HepG2 (cell line): Measurements from ENCODE around the gene ATP6V0A1. TPM values are rescaled to one million over a fixed set of nuclear protein-coding genes. Genes with fewer than 3 reads are reported as not detected.

Source experiments
- ZNF296 ChIP-seq: sonication (generic); formaldehyde crosslinking; conservative IDR thresholded peaks from 2 replicates; pipeline ENCODE4 v1.5.0; 2020; ENCODE audit warnings: mild to moderate bottlenecking, missing genetic modification reagents
- ZNF350 ChIP-seq: sonication (generic); formaldehyde crosslinking; IDR thresholded peaks from 2 replicates; pipeline ENCODE4 v1.4.0; 2020; ENCODE audit warnings: mild to moderate bottlenecking, low read depth, missing genetic modification reagents, borderline replicate concordance
- ZNF430 ChIP-seq: sonication (generic); formaldehyde crosslinking; IDR thresholded peaks from 2 replicates; pipeline ENCODE4 v1.9.0; 2021; ENCODE audit warnings: mild to moderate bottlenecking, missing genetic modification reagents
- ZNF546 ChIP-seq: sonication (generic); formaldehyde crosslinking; conservative IDR thresholded peaks from 2 replicates; pipeline ENCODE4 v1.8.1; 2023; ENCODE audit warnings: mild to moderate bottlenecking, missing genetic modification reagents
- ZSCAN20 ChIP-seq: sonication (generic); formaldehyde crosslinking; IDR thresholded peaks from 2 replicates; pipeline ENCODE4 v1.4.0; 2020; ENCODE audit warnings: missing genetic modification reagents, mild to moderate bottlenecking, borderline replicate concordance
- polyA plus RNA-seq, 8 experiments: library from polyadenylated mRNA; depleted of rRNA in 3 of 8; stranded (reverse) in 7 of 8; unstranded in 1 of 8; fragments of >200 nt; fragmentation: Illumina TruSeq in 4 of 8; extraction: Trizol in 4 of 8; gene quantifications; 2 replicates each; pipeline versions ENCODE4 v1.2.1 to v1.2.3, GENCODE V29; 2011 to 2016; ENCODE audit warnings: low read depth in 4 of 8, missing spikeins in 1 of 8, mixed read lengths in 1 of 8; ENCODE audit not compliant: insufficient read depth in 1 of 8
- total RNA-seq, 5 experiments: library from RNA; depleted of rRNA; stranded (reverse); fragments of >200 nt; fragmentation: Illumina TruSeq; extraction: Trizol; gene quantifications; 2 replicates each; pipeline ENCODE4 v1.2.3, GENCODE V29; 2016; ENCODE audit warnings: low read depth in 1 of 5
- TF ChIP-seq, protein P1 (sequence below): sonication (generic); formaldehyde crosslinking; IDR thresholded peaks from one replicate; pipeline ENCODE4 v1.5.1; 2020; ENCODE audit warnings: mild to moderate bottlenecking, missing genetic modification reagents; ENCODE audit errors: not compliant biosample characterization
- TF ChIP-seq, protein P2 (sequence below): IDR thresholded peaks from 2 replicates; pipeline ENCODE4 v1.6.1; 2018; ENCODE audit warnings: missing genetic modification reagents, mild to moderate bottlenecking, missing compliant biosample characterization
- TF ChIP-seq, protein P3 (sequence below): sonication (generic); formaldehyde crosslinking; IDR thresholded peaks from 2 replicates; pipeline ENCODE4 v1.8.0; 2022; ENCODE audit warnings: missing genetic modification reagents, mild to moderate bottlenecking, borderline replicate concordance
- TF ChIP-seq, protein P4 (sequence below): sonication (generic); formaldehyde crosslinking; IDR thresholded peaks from 2 replicates; pipeline ENCODE4 v1.9.0; 2022; ENCODE audit warnings: missing genetic modification reagents, mild to moderate bottlenecking, borderline replicate concordance
- TF ChIP-seq, protein P5 (sequence below): sonication (generic); formaldehyde crosslinking; IDR thresholded peaks from 2 replicates; pipeline ENCODE4 v1.4.0; 2020; ENCODE audit warnings: missing genetic modification reagents

Gene ATP6V0A1
- total and polyA plus RNA-seq, 2 of the 13 experiments (the other 11 are each of a cell fraction or from before 2014, with no cell fraction given) = 27.9 to 54.1 TPM

DNA sequence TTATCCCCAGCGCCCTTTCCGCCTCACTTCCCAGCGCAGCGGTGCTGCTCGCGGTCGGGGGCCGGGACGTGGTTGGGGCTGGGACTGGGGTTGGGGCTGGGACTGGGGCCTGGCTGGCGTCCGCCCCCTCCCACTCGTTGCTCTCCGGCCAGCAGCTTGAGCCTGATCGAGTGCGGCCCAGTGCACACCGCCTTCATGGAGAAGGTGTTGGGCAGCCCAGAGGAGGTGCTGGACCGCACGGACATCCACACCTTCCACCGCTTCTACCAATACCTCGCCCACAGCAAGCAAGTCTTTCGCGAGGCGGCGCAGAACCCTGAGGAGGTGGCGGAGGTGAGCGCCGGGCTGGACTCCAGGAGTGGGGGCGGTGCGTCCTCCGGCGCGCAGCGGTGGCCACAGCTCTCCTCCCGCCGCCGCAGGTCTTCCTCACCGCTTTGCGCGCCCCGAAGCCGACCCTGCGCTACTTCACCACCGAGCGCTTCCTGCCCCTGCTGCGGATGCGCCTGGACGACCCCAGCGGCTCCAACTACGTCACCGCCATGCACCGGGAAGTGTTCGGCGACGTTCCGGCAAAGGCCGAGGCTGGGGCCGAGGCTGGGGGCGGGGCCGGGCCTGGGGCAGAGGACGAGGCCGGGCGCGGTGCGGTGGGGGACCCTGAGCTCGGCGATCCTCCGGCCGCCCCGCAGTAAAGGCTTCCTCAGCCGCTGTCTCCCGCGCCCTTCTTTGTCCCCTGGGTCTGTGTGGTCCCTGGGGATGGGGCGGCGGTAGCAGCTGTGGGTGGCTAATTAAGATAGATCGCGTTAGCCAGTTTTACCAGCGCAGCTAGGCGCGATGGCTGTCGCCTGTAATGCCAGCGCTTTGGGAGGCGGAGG, 95.8 kb downstream of the ATP6V0A1 start (continued):
- TF ChIP-seq, protein P1, sequence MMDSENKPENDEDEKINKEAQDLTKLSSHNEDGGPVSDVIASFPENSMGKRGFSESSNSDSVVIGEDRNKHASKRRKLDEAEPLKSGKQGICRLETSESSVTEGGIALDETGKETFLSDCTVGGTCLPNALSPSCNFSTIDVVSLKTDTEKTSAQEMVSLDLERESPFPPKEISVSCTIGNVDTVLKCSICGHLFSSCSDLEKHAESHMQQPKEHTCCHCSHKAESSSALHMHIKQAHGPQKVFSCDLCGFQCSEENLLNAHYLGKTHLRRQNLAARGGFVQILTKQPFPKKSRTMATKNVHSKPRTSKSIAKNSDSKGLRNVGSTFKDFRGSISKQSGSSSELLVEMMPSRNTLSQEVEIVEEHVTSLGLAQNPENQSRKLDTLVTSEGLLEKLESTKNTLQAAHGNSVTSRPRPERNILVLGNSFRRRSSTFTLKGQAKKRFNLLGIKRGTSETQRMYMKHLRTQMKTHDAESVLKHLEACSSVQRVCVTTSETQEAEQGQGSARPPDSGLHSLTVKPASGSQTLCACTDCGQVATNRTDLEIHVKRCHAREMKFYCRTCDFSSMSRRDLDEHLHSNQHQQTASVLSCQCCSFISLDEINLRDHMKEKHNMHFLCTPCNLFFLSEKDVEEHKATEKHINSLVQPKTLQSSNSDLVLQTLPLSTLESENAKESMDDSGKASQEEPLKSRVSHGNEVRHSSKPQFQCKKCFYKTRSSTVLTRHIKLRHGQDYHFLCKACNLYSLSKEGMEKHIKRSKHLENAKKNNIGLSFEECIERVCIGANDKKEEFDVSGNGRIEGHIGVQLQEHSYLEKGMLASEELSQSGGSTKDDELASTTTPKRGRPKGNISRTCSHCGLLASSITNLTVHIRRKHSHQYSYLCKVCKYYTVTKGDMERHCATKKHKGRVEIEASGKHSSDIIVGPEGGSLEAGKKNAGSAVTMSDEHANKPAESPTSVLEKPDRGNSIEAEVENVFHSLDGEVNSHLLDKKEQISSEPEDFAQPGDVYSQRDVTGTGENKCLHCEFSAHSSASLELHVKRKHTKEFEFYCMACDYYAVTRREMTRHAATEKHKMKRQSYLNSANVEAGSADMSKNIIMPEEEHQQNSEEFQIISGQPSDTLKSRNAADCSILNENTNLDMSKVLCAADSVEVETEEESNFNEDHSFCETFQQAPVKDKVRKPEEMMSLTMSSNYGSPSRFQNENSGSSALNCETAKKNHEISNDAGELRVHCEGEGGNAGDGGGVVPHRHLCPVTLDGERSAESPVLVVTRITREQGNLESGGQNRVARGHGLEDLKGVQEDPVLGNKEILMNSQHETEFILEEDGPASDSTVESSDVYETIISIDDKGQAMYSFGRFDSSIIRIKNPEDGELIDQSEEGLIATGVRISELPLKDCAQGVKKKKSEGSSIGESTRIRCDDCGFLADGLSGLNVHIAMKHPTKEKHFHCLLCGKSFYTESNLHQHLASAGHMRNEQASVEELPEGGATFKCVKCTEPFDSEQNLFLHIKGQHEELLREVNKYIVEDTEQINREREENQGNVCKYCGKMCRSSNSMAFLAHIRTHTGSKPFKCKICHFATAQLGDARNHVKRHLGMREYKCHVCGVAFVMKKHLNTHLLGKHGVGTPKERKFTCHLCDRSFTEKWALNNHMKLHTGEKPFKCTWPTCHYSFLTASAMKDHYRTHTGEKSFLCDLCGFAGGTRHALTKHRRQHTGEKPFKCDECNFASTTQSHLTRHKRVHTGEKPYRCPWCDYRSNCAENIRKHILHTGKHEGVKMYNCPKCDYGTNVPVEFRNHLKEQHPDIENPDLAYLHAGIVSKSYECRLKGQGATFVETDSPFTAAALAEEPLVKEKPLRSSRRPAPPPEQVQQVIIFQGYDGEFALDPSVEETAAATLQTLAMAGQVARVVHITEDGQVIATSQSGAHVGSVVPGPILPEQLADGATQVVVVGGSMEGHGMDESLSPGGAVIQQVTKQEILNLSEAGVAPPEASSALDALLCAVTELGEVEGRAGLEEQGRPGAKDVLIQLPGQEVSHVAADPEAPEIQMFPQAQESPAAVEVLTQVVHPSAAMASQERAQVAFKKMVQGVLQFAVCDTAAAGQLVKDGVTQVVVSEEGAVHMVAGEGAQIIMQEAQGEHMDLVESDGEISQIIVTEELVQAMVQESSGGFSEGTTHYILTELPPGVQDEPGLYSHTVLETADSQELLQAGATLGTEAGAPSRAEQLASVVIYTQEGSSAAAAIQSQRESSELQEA (CRISPR knock-in tag) = peak; percentile 98
- peak; percentile 92 for TF ChIP-seq ZNF430 (CRISPR knock-in tag)
- TF ChIP-seq ZNF350 = peak; percentile 73
- peak; percentile 47; the same call in 1 of the 2 replicates for TF ChIP-seq ZSCAN20
- TF ChIP-seq, protein P2, sequence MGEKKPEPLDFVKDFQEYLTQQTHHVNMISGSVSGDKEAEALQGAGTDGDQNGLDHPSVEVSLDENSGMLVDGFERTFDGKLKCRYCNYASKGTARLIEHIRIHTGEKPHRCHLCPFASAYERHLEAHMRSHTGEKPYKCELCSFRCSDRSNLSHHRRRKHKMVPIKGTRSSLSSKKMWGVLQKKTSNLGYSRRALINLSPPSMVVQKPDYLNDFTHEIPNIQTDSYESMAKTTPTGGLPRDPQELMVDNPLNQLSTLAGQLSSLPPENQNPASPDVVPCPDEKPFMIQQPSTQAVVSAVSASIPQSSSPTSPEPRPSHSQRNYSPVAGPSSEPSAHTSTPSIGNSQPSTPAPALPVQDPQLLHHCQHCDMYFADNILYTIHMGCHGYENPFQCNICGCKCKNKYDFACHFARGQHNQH = peak; percentile 97
- TF ChIP-seq, protein P3, sequence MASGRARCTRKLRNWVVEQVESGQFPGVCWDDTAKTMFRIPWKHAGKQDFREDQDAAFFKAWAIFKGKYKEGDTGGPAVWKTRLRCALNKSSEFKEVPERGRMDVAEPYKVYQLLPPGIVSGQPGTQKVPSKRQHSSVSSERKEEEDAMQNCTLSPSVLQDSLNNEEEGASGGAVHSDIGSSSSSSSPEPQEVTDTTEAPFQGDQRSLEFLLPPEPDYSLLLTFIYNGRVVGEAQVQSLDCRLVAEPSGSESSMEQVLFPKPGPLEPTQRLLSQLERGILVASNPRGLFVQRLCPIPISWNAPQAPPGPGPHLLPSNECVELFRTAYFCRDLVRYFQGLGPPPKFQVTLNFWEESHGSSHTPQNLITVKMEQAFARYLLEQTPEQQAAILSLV (CRISPR knock-in tag) = peak; percentile 97
- TF ChIP-seq ZNF296 (CRISPR knock-in tag) = 0 out of 2 replicates have a peak, but pooled peaks have one; percentile 71
- TF ChIP-seq, protein P4, sequence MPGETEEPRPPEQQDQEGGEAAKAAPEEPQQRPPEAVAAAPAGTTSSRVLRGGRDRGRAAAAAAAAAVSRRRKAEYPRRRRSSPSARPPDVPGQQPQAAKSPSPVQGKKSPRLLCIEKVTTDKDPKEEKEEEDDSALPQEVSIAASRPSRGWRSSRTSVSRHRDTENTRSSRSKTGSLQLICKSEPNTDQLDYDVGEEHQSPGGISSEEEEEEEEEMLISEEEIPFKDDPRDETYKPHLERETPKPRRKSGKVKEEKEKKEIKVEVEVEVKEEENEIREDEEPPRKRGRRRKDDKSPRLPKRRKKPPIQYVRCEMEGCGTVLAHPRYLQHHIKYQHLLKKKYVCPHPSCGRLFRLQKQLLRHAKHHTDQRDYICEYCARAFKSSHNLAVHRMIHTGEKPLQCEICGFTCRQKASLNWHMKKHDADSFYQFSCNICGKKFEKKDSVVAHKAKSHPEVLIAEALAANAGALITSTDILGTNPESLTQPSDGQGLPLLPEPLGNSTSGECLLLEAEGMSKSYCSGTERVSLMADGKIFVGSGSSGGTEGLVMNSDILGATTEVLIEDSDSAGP (CRISPR knock-in tag) = peak; percentile 88
- TF ChIP-seq, protein P5, sequence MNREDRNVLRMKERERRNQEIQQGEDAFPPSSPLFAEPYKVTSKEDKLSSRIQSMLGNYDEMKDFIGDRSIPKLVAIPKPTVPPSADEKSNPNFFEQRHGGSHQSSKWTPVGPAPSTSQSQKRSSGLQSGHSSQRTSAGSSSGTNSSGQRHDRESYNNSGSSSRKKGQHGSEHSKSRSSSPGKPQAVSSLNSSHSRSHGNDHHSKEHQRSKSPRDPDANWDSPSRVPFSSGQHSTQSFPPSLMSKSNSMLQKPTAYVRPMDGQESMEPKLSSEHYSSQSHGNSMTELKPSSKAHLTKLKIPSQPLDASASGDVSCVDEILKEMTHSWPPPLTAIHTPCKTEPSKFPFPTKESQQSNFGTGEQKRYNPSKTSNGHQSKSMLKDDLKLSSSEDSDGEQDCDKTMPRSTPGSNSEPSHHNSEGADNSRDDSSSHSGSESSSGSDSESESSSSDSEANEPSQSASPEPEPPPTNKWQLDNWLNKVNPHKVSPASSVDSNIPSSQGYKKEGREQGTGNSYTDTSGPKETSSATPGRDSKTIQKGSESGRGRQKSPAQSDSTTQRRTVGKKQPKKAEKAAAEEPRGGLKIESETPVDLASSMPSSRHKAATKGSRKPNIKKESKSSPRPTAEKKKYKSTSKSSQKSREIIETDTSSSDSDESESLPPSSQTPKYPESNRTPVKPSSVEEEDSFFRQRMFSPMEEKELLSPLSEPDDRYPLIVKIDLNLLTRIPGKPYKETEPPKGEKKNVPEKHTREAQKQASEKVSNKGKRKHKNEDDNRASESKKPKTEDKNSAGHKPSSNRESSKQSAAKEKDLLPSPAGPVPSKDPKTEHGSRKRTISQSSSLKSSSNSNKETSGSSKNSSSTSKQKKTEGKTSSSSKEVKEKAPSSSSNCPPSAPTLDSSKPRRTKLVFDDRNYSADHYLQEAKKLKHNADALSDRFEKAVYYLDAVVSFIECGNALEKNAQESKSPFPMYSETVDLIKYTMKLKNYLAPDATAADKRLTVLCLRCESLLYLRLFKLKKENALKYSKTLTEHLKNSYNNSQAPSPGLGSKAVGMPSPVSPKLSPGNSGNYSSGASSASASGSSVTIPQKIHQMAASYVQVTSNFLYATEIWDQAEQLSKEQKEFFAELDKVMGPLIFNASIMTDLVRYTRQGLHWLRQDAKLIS (CRISPR knock-in tag) = 0 out of 2 replicates have a peak, but pooled peaks have one; percentile 73
- TF ChIP-seq ZNF546 (CRISPR knock-in tag) = peak; percentile 97
